Measurements from ENCODE around the gene RIN2. TPM values are rescaled to one million over a fixed set of nuclear protein-coding genes. Genes with fewer than 3 reads are reported as not detected.

RIN2 gene
- total RNA-seq, 1 experiment from 2014 or later, result 1.0 TPM

GRCh38 chr20:19767070-19767469 lies 9.0 kb downstream of the RIN2 start:
- no peaks in the 10 kb centered on the region for H4K20me1 ChIP-seq (ENCODE audit: control insufficient read depth, insufficient read depth, insufficient read length)
- no peak overlapping the region for H3K4me2 ChIP-seq (ENCODE audit: insufficient read depth, insufficient read length, low read length)
- H2BK5ac ChIP-seq (ENCODE audit: insufficient read length, low read length), result no peak overlapping the region
- H2BK15ac ChIP-seq (ENCODE audit: low read depth, low read length), result 0 out of 2 replicates have a peak overlapping the region, but pooled peaks have one; percentile 71
- H4K8ac ChIP-seq (replicated peaks; ENCODE audit: insufficient read length, low read depth, low read length), result no peak overlapping the region
- no peak overlapping the region for H3K27ac ChIP-seq (ENCODE audit: insufficient read length, low read depth, low read length)
- Mint-ChIP-seq H3K9me3 (no peaks in the 10 kb centered on the region; a peak in 1 of 5 replicates), H3K36me3 (ENCODE audit: insufficient read depth in 1 of 3, low read depth in 3 of 3) (no peaks in the 10 kb centered on the region), H3K4me3 (no peak overlapping the region), H3K27me3 (ENCODE audit: low read depth) (peaks cover 3% of the 10 kb centered on the region), H3K27ac (no peak overlapping the region; a peak in 1 of 7 replicates), H3K4me1 (peaks cover 11 to 13% of the 10 kb centered on the region in 2 experiments)
- H2BK120ac ChIP-seq (ENCODE audit: low read depth, low read length, poor library complexity, severe bottlenecking), result no peak overlapping the region
- H4K5ac ChIP-seq (ENCODE audit: insufficient read length, low read depth, low read length), result no peak overlapping the region
- H2BK20ac ChIP-seq (ENCODE audit: low read depth, low read length, poor library complexity, severe bottlenecking), result no peak overlapping the region
- H3K23me2 ChIP-seq (ENCODE audit: insufficient read length, low read depth, low read length, poor library complexity, severe bottlenecking), result no peaks in the 10 kb centered on the region
- no CpG with 5 or more reads among the region's 4 CpGs for whole genome bisulfite sequencing (ENCODE audit: extremely low coverage, insufficient read length, low lambda C conversion rate)
- H3K9me3 ChIP-seq (ENCODE audit: control insufficient read depth, low read depth, low read length), result no peaks in the 10 kb centered on the region
- no peaks in the 10 kb centered on the region; the same call in none of the 2 replicates for H3K4me1 ChIP-seq (ENCODE audit: insufficient read depth, low read length)
- TF ChIP-seq CTCF (conservative IDR thresholded peaks at IDR 0.05), result no peak
- no peak overlapping the region for H3K23ac ChIP-seq (ENCODE audit: insufficient read length, low read depth, low read length)
- no peak overlapping the region for H3T11ph ChIP-seq (ENCODE audit: low read length)
- no peak overlapping the region for H3K4ac ChIP-seq (ENCODE audit: low read depth, low read length)
- H3K9ac ChIP-seq (ENCODE audit: extremely low read depth, insufficient read length, low read length), result no peak overlapping the region
- DNase-seq, result no peak
- H2BK12ac ChIP-seq (ENCODE audit: insufficient read length, low read depth, low read length), result no peak overlapping the region
- H3K18ac ChIP-seq (ENCODE audit: insufficient read length, low read depth, low read length), result no peak overlapping the region
- no peaks in the 10 kb centered on the region for H3K79me2 ChIP-seq (ENCODE audit: insufficient read depth, low read length)
- H4K91ac ChIP-seq (ENCODE audit: insufficient read length, low read depth, low read length), result no peak overlapping the region
- no peak overlapping the region for H3K56ac ChIP-seq (ENCODE audit: insufficient read length, low read depth, low read length)
- H2AFZ ChIP-seq (ENCODE audit: low read length), result no peak overlapping the region
- no peaks in the 10 kb centered on the region for H3K79me1 ChIP-seq (ENCODE audit: insufficient read depth, low read depth, low read length, poor library complexity, severe bottlenecking)
- H2AK5ac ChIP-seq (ENCODE audit: insufficient read length, low read length), result no peak overlapping the region
- H3K27me3 ChIP-seq (ENCODE audit: insufficient read depth, low read length), result no peaks in the 10 kb centered on the region
- no peak overlapping the region for H3K14ac ChIP-seq (ENCODE audit: insufficient read depth, low read length)

Measured in H9 (cell line).